ENCODE measurements around the gene LTV1. TPM values are rescaled to one million over a fixed set of nuclear protein-coding genes. Genes with fewer than 3 reads are reported as not detected.
A peak's percentile ranks its signal among the peaks of the same experiment; 100 is the strongest.

LTV1 gene
- polyA plus RNA-seq, 1 experiment, result 28.2 TPM

DNA sequence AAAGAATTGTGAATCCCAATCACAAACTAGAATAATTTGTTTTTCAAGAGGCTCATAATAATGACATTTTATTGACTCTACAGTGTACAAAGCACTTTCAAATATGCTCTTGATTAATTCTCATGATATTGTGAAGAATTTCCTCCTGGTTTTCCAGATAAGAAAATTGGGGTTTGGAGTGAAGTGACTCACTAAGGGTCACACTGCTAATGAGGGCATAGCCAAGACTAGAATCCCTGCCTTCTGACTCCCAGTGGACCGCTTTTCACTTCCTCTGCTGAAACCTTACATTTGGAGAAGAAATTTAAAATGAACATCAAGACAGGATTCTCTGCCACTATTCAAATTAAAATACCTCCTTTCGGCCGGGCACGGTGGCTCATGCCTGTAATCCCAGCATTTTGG lies 38.3 kb upstream of the LTV1 start:
- TF ChIP-seq, protein P1, sequence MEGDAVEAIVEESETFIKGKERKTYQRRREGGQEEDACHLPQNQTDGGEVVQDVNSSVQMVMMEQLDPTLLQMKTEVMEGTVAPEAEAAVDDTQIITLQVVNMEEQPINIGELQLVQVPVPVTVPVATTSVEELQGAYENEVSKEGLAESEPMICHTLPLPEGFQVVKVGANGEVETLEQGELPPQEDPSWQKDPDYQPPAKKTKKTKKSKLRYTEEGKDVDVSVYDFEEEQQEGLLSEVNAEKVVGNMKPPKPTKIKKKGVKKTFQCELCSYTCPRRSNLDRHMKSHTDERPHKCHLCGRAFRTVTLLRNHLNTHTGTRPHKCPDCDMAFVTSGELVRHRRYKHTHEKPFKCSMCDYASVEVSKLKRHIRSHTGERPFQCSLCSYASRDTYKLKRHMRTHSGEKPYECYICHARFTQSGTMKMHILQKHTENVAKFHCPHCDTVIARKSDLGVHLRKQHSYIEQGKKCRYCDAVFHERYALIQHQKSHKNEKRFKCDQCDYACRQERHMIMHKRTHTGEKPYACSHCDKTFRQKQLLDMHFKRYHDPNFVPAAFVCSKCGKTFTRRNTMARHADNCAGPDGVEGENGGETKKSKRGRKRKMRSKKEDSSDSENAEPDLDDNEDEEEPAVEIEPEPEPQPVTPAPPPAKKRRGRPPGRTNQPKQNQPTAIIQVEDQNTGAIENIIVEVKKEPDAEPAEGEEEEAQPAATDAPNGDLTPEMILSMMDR (IDR thresholded peaks at IDR 0.05; ENCODE audit: low read depth, low read length), result no peak
- no peak for DNase-seq (ENCODE audit: low read depth, low spot score)
- no peaks in the 10 kb centered on the region for H3K9me3 ChIP-seq (ENCODE audit: control insufficient read depth, insufficient read depth, low read length)
- H3K4me3 ChIP-seq (ENCODE audit: low read depth, low read length), result no peak overlapping the region
- H3K27me3 ChIP-seq (ENCODE audit: control insufficient read depth, insufficient read depth, low read length), result no peaks in the 10 kb centered on the region
- POLR2A ChIA-PET, result no interaction called here
- no peak overlapping the region for H3K27ac ChIP-seq (ENCODE audit: low read depth, low read length)
- CTCF ChIA-PET, result no interaction called here

DNA sequence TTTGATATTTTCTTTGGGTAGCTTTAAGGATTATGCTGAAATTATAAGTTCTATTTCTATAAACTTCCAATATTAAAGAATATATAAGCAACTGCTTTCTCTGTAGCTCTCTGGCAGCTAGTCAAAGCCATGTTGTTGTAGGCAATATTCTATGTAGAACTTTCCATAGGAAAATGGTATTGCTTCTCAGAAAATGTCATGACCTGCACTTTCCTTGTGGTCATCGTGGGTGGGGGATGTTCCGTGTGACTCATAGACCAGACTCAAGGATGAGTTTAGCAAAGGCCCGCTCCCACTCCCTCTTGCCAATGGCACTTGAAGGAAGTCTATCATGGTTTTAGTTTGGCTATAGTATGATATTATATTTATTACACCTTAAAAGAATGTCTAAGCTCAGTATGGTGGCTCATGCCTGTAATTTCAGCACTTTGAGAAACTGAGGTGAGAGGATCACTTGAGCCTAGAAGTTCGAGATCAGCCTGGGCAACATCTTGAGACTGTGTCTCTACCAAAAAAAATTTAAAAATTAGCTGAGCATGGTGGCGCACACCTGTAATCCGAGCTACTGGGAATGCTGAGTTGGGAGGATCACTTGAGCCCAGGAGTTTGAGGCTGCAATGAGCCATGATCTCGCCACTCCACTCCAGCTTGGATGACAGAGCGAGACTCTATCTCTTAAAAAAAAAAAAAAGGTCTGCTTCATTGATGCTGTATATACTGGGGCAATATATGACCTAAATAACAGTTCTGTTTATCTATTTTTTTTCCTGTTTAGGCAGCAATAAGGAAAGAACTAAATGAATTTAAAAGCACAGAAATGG lies 36.6 kb upstream of the LTV1 start:
- H3K27me3 ChIP-seq (ENCODE audit: control insufficient read depth, insufficient read depth, low read length), result no peaks in the 10 kb centered on the region
- TF ChIP-seq, protein P1 (IDR thresholded peaks at IDR 0.05; ENCODE audit: low read depth, low read length), result no peak
- no peak overlapping the region for H3K4me3 ChIP-seq (ENCODE audit: low read depth, low read length)
- no peak overlapping the region for H3K27ac ChIP-seq (ENCODE audit: low read depth, low read length)
- H3K9me3 ChIP-seq (ENCODE audit: control insufficient read depth, insufficient read depth, low read length), result no peaks in the 10 kb centered on the region
- ChIA-PET POLR2A (interaction anchor here (1.2 kb wide), 1 partner anchor 36 kb away, joined by 8 read pairs; the partner anchor contains the start of gene LTV1), CTCF (interaction anchor here (2.1 kb wide), 1 partner anchor 231 kb away, joined by 13 read pairs; no protein-coding TSS in a partner anchor)
- peak; percentile 23 for DNase-seq (ENCODE audit: low read depth, low spot score)

GRCh38 chr6:143807103-143807772 lies 35.9 kb upstream of the LTV1 start:
- Histone ChIP-seq H3K27ac (ENCODE audit: low read depth, low read length) (no peak overlapping the region), H3K9me3 (ENCODE audit: control insufficient read depth, insufficient read depth, low read length) (no peaks in the 10 kb centered on the region), H3K4me3 (ENCODE audit: low read depth, low read length) (no peak overlapping the region), H3K27me3 (ENCODE audit: control insufficient read depth, insufficient read depth, low read length) (no peaks in the 10 kb centered on the region)
- TF ChIP-seq, protein P1 (IDR thresholded peaks at IDR 0.05; ENCODE audit: low read depth, low read length), result no peak
- POLR2A ChIA-PET, result no interaction called here
- CTCF ChIA-PET, result interaction anchor here (2.1 kb wide), 1 partner anchor 232 kb away, joined by 13 read pairs; no protein-coding TSS in a partner anchor
- DNase-seq (ENCODE audit: low read depth, low spot score), result no peak

DNA sequence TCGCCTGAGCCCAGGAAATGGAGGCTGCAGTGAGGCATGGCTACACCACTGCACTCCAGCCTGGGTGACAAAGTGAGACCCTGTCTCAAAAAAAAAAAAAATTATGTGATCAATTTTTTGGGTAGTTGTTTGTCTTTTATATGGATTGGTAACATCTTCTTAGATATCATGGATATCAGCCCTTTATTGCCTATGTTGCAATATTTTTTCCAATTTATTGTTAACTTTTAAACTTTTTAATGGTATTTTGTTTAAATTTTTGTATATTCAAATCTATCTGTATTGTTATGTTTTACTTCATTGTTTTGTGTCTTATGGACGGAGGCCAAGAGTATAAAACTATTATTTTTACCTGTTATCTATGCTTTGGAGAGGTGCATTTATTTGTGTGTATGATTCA lies 32.4 kb upstream of the LTV1 start:
- H3K4me3 ChIP-seq (ENCODE audit: low read depth, low read length), result no peak overlapping the region
- no peaks in the 10 kb centered on the region for H3K9me3 ChIP-seq (ENCODE audit: control insufficient read depth, insufficient read depth, low read length)
- no peak for DNase-seq (ENCODE audit: low read depth, low spot score)
- no peak overlapping the region for H3K27ac ChIP-seq (ENCODE audit: low read depth, low read length)
- TF ChIP-seq, protein P1 (IDR thresholded peaks at IDR 0.05; ENCODE audit: low read depth, low read length), result no peak
- CTCF ChIA-PET, result no interaction called here
- no peaks in the 10 kb centered on the region for H3K27me3 ChIP-seq (ENCODE audit: control insufficient read depth, insufficient read depth, low read length)
- POLR2A ChIA-PET, result no interaction called here

Data from AG04450 (cell line).